ENCODE data around the gene PLPP4.

Gene PLPP4

DNA sequence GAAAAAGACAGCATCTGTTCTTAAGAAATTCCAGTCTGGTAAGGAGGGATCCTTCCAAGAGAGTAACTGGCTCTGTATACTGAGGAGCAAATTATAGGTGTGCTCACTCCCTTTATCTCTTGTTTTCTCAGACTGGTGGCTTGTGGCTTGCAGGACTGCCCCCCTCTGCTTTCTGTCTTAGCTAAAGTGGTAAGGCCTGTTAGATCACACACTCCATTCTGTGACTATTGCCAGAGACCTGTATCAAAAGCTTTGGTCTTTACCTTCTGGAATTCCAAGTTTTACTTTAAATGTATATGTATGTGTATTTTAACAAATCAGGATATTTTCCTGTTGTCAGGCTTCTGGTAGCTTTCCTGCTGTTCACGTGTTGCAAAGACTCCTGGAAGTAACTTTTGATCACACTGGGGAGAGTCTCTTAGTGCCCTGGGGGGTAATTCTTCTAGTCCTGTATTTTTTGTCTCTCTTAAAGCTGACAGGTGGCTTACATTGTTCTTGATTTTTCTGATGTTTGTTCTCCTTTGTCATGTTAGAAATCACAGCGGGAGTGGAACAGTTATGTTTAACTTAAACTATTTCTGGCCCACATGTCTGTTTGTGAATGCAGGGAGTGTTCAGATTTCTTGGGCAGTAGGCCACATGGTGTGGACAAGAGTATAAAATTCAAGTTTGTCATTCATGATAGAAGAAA, 99.0 kb downstream of the PLPP4 start:
- H3K36me3 ChIP-seq (ENCODE audit: insufficient read depth, low read length): no peaks in the 10 kb centered on the region
- H3K27me3 ChIP-seq (ENCODE audit: control insufficient read depth in 1 of 2, insufficient read depth in 2 of 2, low read length in 2 of 2): no peaks in the 10 kb centered on the region
- H3K9me3 ChIP-seq (ENCODE audit: low read length): peaks cover 4% of the 10 kb centered on the region
- H3K4me1 ChIP-seq (ENCODE audit: insufficient read depth, low read length): no peaks in the 10 kb centered on the region
- H3K9ac ChIP-seq (ENCODE audit: low read length): no peak overlapping the region
- no peak overlapping the region for H3K4me3 ChIP-seq (ENCODE audit: low read depth in 1 of 2, low read length in 2 of 2)
- H3K27ac ChIP-seq (ENCODE audit: low read depth, low read length): no peak overlapping the region

DNA sequence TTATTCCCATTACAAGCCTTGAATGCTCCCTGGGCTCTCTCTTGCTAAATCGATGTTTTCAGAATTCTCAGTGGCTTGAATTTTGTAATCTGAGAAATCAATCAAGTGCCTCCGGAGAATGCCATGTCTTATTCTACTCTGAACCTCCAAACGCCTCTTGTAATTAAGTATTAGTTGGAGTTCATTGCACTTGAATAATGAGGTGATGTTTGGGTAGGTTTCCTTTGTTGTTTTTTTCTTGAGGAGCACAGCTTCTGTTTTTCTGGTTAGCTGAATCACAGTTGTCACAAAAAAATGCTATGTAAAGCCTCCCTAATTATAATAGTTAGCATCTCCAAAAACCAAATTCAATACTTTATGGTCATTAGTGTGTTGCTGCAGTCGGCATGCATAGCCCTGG, 100.3 kb downstream of the PLPP4 start:
- peaks cover 4% of the 10 kb centered on the region for H3K9me3 ChIP-seq (ENCODE audit: low read length)
- no peak overlapping the region for H3K27ac ChIP-seq (ENCODE audit: low read depth, low read length)
- H3K27me3 ChIP-seq (ENCODE audit: control insufficient read depth in 1 of 2, insufficient read depth in 2 of 2, low read length in 2 of 2): no peaks in the 10 kb centered on the region
- no peak overlapping the region for H3K4me3 ChIP-seq (ENCODE audit: low read depth in 1 of 2, low read length in 2 of 2)
- H3K36me3 ChIP-seq (ENCODE audit: insufficient read depth, low read length): no peaks in the 10 kb centered on the region
- H3K4me1 ChIP-seq (ENCODE audit: insufficient read depth, low read length): no peaks in the 10 kb centered on the region
- H3K9ac ChIP-seq (ENCODE audit: low read length): no peak overlapping the region

DNA sequence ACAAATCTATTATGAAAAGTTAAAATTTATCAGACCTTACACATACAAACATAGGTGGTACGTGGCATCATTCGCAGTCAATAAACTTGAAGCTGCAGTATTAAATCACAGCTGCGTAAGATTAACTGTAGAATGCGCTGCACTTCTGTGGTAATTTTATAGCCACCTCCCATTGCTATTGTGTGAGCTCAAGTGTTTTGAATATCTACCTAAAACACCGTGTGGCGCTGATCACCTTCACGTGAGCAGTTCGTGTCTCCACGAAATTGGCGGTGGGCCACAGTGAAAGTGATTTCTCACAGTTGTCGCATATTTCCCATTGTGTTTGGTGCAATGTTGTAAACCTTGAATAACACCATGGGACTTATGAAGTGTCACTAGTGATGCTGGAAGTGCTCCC, 102.8 kb downstream of the PLPP4 start:
- Histone ChIP-seq H3K4me1 (ENCODE audit: insufficient read depth, low read length) (no peaks in the 10 kb centered on the region), H3K9ac (ENCODE audit: low read length) (no peak overlapping the region), H3K27me3 (ENCODE audit: control insufficient read depth in 1 of 2, insufficient read depth in 2 of 2, low read length in 2 of 2) (no peaks in the 10 kb centered on the region), H3K9me3 (ENCODE audit: low read length) (peaks cover 2% of the 10 kb centered on the region), H3K36me3 (ENCODE audit: insufficient read depth, low read length) (no peaks in the 10 kb centered on the region), H3K4me3 (ENCODE audit: low read depth in 1 of 2, low read length in 2 of 2) (no peak overlapping the region), H3K27ac (ENCODE audit: low read depth, low read length) (no peak overlapping the region)

DNA sequence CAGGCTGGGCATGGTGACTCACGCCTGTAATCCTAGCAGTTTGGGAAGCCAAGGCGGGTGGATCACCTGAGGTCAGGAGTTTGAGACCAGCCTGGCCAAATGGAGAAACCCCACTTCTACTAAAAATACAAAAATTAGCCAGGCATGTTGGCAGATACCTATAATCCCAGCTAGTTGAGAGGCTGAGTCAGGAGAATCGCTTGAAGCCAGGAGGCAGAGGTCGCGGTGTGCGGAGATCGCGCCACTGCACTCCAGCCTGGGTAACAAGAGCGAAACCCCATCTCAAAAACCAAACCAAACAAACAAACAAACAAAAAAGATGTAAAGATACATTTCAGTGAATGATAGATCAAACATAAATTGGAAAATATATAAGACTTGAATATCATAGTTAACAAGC, 105.9 kb downstream of the PLPP4 start:
- Histone ChIP-seq H3K27me3 (ENCODE audit: control insufficient read depth in 1 of 2, insufficient read depth in 2 of 2, low read length in 2 of 2) (no peaks in the 10 kb centered on the region), H3K36me3 (ENCODE audit: insufficient read depth, low read length) (no peaks in the 10 kb centered on the region), H3K9me3 (ENCODE audit: low read length) (no peaks in the 10 kb centered on the region), H3K9ac (ENCODE audit: low read length) (no peak overlapping the region), H3K4me3 (ENCODE audit: low read depth in 1 of 2, low read length in 2 of 2) (no peak overlapping the region), H3K4me1 (ENCODE audit: insufficient read depth, low read length) (no peaks in the 10 kb centered on the region), H3K27ac (ENCODE audit: low read depth, low read length) (no peak overlapping the region)

DNA sequence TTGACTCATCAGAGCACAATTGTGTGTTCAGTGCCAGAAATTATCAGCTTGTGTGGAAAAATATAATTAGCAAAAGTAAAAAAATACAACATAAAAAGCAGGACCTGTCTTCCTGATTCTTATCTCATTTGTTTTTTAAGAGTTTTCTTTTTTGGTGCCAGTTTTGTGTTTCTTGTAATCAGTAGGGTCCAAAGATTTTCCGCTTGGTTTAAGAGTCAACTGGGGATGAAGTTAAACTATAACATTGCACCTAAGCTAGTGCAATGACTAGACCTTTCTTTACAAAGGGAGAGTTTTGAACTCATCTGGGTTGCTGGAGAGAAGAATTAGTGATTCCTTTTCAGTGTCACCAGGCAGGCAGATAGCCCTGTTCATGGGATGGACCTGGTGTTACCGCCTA, 113.4 kb downstream of the PLPP4 start:
- no peaks in the 10 kb centered on the region for H3K36me3 ChIP-seq (ENCODE audit: insufficient read depth, low read length)
- H3K9ac ChIP-seq (ENCODE audit: low read length): no peak overlapping the region
- no peaks in the 10 kb centered on the region for H3K27me3 ChIP-seq (ENCODE audit: control insufficient read depth in 1 of 2, insufficient read depth in 2 of 2, low read length in 2 of 2)
- no peak overlapping the region for H3K4me3 ChIP-seq (ENCODE audit: low read depth in 1 of 2, low read length in 2 of 2)
- H3K9me3 ChIP-seq (ENCODE audit: low read length): no peaks in the 10 kb centered on the region
- H3K4me1 ChIP-seq (ENCODE audit: insufficient read depth, low read length): no peaks in the 10 kb centered on the region
- H3K27ac ChIP-seq (ENCODE audit: low read depth, low read length): no peak overlapping the region

DNA sequence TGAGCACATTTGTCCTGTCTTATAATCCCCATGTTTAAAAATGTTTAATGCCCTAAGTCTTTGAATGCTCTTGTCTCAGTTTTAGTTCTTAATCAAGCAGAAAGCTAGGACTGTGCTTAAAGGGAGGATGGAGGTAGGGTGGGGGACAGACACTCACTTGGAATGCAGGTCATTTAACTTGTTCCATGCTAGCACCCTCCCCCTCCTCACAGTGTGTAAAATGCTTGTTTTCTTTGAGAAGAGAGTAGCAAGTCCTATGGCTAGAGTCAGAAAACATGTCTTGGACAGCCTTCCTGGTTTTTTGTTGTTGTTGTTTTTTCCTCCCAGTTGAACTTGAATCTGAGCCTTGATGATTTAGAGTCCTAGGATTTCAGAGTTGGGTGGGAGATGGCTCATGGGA, 114.2 kb downstream of the PLPP4 start:
- H3K27me3 ChIP-seq (ENCODE audit: control insufficient read depth in 1 of 2, insufficient read depth in 2 of 2, low read length in 2 of 2): no peaks in the 10 kb centered on the region
- H3K36me3 ChIP-seq (ENCODE audit: insufficient read depth, low read length): no peaks in the 10 kb centered on the region
- no peak overlapping the region for H3K4me3 ChIP-seq (ENCODE audit: low read depth in 1 of 2, low read length in 2 of 2)
- no peak overlapping the region for H3K9ac ChIP-seq (ENCODE audit: low read length)
- no peaks in the 10 kb centered on the region for H3K9me3 ChIP-seq (ENCODE audit: low read length)
- no peaks in the 10 kb centered on the region for H3K4me1 ChIP-seq (ENCODE audit: insufficient read depth, low read length)
- no peak overlapping the region for H3K27ac ChIP-seq (ENCODE audit: low read depth, low read length)

DNA sequence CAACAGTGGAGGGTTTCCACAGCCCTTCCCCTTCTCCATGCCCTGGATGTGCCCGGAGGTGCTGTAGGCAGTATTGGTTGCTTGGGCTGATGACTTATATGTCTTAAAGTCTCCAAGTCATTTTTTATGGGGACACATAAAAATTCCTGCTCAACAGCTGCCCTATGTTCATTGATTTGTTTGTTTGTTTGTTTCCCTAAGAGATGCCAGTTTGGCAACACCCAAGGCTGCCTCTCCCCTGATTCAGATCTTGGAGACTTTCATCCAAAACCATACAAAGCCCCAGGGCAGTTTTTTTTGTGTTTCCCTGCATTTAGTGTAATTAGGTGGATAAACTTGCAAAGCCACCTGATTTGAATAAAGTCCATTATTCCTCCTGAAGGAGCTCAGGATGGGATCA, 115.3 kb downstream of the PLPP4 start:
- Histone ChIP-seq H3K27me3 (ENCODE audit: control insufficient read depth in 1 of 2, insufficient read depth in 2 of 2, low read length in 2 of 2) (no peaks in the 10 kb centered on the region), H3K4me3 (ENCODE audit: low read depth in 1 of 2, low read length in 2 of 2) (no peak overlapping the region), H3K36me3 (ENCODE audit: insufficient read depth, low read length) (no peaks in the 10 kb centered on the region), H3K9me3 (ENCODE audit: low read length) (no peaks in the 10 kb centered on the region), H3K4me1 (ENCODE audit: insufficient read depth, low read length) (no peaks in the 10 kb centered on the region), H3K27ac (ENCODE audit: low read depth, low read length) (no peak overlapping the region), H3K9ac (ENCODE audit: low read length) (no peak overlapping the region)

DNA sequence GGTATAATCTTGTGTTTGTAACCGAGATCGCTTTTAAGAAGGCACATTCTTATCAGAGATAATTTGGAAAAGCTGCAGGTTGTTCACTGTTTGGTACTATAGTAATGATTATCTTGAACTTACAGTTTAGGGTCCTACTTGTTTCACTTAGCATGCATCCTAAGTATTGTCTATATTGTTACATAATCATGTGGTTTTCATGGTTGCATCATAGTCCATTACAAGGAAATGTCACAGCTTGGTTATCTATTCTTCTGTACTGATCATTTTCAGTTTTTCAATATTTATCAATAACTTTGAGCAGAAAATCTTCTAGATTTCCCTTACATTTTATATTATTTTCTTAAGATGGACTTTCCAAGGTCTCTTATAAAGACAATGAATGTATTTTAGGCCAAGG, 116.3 kb downstream of the PLPP4 start:
- no peaks in the 10 kb centered on the region for H3K4me1 ChIP-seq (ENCODE audit: insufficient read depth, low read length)
- no peaks in the 10 kb centered on the region for H3K9me3 ChIP-seq (ENCODE audit: low read length)
- no peaks in the 10 kb centered on the region for H3K36me3 ChIP-seq (ENCODE audit: insufficient read depth, low read length)
- no peaks in the 10 kb centered on the region for H3K27me3 ChIP-seq (ENCODE audit: control insufficient read depth in 1 of 2, insufficient read depth in 2 of 2, low read length in 2 of 2)
- H3K4me3 ChIP-seq (ENCODE audit: low read depth in 1 of 2, low read length in 2 of 2): no peak overlapping the region
- no peak overlapping the region for H3K27ac ChIP-seq (ENCODE audit: low read depth, low read length)
- no peak overlapping the region for H3K9ac ChIP-seq (ENCODE audit: low read length)

DNA sequence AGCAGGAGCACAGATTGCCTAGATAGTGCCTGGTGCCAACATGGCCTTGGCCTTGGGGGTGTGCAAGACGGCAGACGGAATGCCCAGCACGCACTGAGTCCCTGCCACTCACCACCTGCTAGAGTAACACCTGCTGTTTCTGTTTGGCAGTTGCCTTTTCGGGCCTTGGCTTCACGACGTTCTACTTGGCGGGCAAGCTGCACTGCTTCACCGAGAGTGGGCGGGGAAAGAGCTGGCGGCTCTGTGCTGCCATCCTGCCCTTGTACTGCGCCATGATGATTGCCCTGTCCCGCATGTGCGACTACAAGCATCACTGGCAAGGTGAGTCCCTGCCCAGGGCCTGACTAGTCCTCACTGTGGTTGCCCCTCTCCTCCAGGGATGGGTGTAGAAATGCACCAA, 118.0 kb downstream of the PLPP4 start:
- H3K9ac ChIP-seq (ENCODE audit: low read length): no peak overlapping the region
- no peaks in the 10 kb centered on the region for H3K9me3 ChIP-seq (ENCODE audit: low read length)
- H3K4me1 ChIP-seq (ENCODE audit: insufficient read depth, low read length): no peaks in the 10 kb centered on the region
- H3K36me3 ChIP-seq (ENCODE audit: insufficient read depth, low read length): no peaks in the 10 kb centered on the region
- H3K4me3 ChIP-seq (ENCODE audit: low read depth in 1 of 2, low read length in 2 of 2): no peak overlapping the region
- no peaks in the 10 kb centered on the region for H3K27me3 ChIP-seq (ENCODE audit: control insufficient read depth in 1 of 2, insufficient read depth in 2 of 2, low read length in 2 of 2)
- H3K27ac ChIP-seq (ENCODE audit: low read depth, low read length): no peak overlapping the region

DNA sequence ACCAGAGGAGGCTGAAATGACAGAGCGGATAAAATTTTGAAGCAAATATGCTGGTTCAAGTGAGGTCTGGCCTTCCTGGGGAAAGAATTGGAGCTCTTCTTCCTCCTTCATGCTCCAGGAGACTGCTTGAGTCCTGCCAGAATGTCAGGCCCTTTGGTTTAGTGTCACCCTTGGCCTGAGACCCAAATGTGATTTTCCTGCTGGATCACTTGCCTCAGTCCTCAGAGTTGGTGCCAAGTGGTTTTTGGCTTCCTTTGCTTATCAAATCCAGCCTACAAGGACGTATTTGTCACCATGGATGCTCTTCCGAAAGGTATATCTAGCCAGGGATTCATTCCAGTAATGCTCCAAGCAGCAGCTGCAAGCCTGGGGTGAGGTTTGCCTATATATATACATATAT, 118.4 kb downstream of the PLPP4 start:
- H3K4me3 ChIP-seq (ENCODE audit: low read depth in 1 of 2, low read length in 2 of 2): no peak overlapping the region
- no peaks in the 10 kb centered on the region for H3K4me1 ChIP-seq (ENCODE audit: insufficient read depth, low read length)
- no peaks in the 10 kb centered on the region for H3K36me3 ChIP-seq (ENCODE audit: insufficient read depth, low read length)
- no peak overlapping the region for H3K27ac ChIP-seq (ENCODE audit: low read depth, low read length)
- no peak overlapping the region for H3K9ac ChIP-seq (ENCODE audit: low read length)
- no peaks in the 10 kb centered on the region for H3K9me3 ChIP-seq (ENCODE audit: low read length)
- H3K27me3 ChIP-seq (ENCODE audit: control insufficient read depth in 1 of 2, insufficient read depth in 2 of 2, low read length in 2 of 2): no peaks in the 10 kb centered on the region

DNA sequence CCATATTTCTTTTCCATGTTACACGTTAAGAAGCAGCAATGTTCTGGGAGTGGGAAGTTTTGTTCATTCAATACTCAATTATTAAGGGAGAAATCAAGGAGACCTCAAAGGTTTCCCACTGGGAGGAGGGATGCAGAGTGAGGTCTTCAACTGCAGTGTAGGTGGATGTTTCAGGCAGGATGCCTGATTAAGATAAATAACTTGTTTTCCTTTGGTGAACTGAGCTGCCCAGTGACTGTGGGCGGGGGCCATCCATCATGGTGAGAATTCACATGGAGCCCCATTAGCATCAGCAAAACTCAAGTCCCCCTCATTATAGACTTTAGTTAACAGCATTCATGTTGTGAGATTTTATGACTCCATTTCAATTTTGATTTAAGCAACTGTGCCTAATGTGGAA, 121.1 kb downstream of the PLPP4 start:
- Histone ChIP-seq H3K4me1 (ENCODE audit: insufficient read depth, low read length) (no peaks in the 10 kb centered on the region), H3K4me3 (ENCODE audit: low read depth in 1 of 2, low read length in 2 of 2) (no peak overlapping the region), H3K27ac (ENCODE audit: low read depth, low read length) (no peak overlapping the region), H3K36me3 (ENCODE audit: insufficient read depth, low read length) (no peaks in the 10 kb centered on the region), H3K27me3 (ENCODE audit: control insufficient read depth in 1 of 2, insufficient read depth in 2 of 2, low read length in 2 of 2) (no peaks in the 10 kb centered on the region), H3K9me3 (ENCODE audit: low read length) (no peaks in the 10 kb centered on the region), H3K9ac (ENCODE audit: low read length) (no peak overlapping the region)

DNA sequence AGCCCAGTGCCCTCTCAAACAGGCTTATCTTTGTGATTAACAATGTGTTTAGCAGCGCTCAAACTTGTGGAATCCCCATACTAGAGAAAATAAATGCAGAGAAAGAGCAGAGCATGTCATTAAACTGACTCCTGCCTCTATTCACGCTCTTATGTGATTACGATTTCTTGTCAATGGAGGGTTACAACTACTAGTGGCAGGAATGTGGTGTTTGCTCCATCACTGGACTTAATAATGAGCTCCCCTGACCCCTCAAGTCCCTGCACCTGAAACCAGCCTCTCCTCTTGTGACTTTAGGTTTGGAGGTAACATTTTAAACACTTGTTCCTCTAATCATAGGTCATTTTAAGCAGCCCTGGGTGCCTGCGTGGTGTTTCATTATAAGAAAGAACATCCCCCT, 121.9 kb downstream of the PLPP4 start:
- H3K9me3 ChIP-seq (ENCODE audit: low read length): no peaks in the 10 kb centered on the region

More for the DNA sequence above, 121.9 kb downstream of the PLPP4 start:
- Histone ChIP-seq H3K4me1 (ENCODE audit: insufficient read depth, low read length) (no peaks in the 10 kb centered on the region), H3K4me3 (ENCODE audit: low read depth in 1 of 2, low read length in 2 of 2) (no peak overlapping the region), H3K27ac (ENCODE audit: low read depth, low read length) (no peak overlapping the region), H3K9ac (ENCODE audit: low read length) (no peak overlapping the region), H3K36me3 (ENCODE audit: insufficient read depth, low read length) (no peaks in the 10 kb centered on the region), H3K27me3 (ENCODE audit: control insufficient read depth in 1 of 2, insufficient read depth in 2 of 2, low read length in 2 of 2) (no peaks in the 10 kb centered on the region)
